Muscle layer of duodenum (tissue), 2 donors: Measurements from ENCODE around the gene PDP2.
A peak's percentile ranks its signal among the peaks of the same experiment; 100 is the strongest.

Experiments
- H3K27ac ChIP-seq: one replicate; pipeline ENCODE4 v1.7.0; 2013; ENCODE audit warnings: mild to moderate bottlenecking, low read length
- H3K27me3 ChIP-seq: one replicate; pipeline ENCODE4 v1.7.0; 2013; ENCODE audit warnings: low read depth, mild to moderate bottlenecking, control low read depth, low read length
- H3K36me3 ChIP-seq, 2 donors: one replicate each; pipeline ENCODE4 v1.7.0; 2013; ENCODE audit warnings: low read length in 2 of 2, control low read depth in 1 of 2, mild to moderate bottlenecking in 1 of 2; ENCODE audit not compliant: insufficient read depth in 2 of 2, control insufficient read depth in 1 of 2
- H3K4me1 ChIP-seq, 2 donors: one replicate each; pipeline ENCODE4 v1.7.0; 2013; ENCODE audit warnings: low read length in 2 of 2, mild to moderate bottlenecking in 2 of 2, control low read depth in 1 of 2, moderate library complexity in 1 of 2; ENCODE audit not compliant: insufficient read depth in 2 of 2, control insufficient read depth in 1 of 2
- H3K4me3 ChIP-seq, 2 donors: one replicate each; pipeline ENCODE4 v1.7.0; 2013; ENCODE audit warnings: low read length in 2 of 2, low read depth in 1 of 2, mild to moderate bottlenecking in 1 of 2
- H3K9me3 ChIP-seq, 2 donors: one replicate each; pipeline ENCODE4 v1.7.0; 2013; ENCODE audit warnings: low read length in 2 of 2, control low read depth in 1 of 2, mild to moderate bottlenecking in 1 of 2; ENCODE audit not compliant: control insufficient read depth in 1 of 2
- donor health status: healthy.

Gene PDP2

GRCh38 chr16:66905633-66906539, 25.6 kb downstream of the PDP2 start:
- Histone ChIP-seq H3K27me3 (no peaks in the 10 kb centered on the region), H3K4me1 (peaks cover 12 to 41% of the 10 kb centered on the region in 2 donors), H3K27ac (peak overlapping the region; percentile 39), H3K9me3 (no peaks in the 10 kb centered on the region), H3K36me3 (no peaks in the 10 kb centered on the region), H3K4me3 (peak overlapping the region in 1 of 2 donors; percentile 16)

DNA sequence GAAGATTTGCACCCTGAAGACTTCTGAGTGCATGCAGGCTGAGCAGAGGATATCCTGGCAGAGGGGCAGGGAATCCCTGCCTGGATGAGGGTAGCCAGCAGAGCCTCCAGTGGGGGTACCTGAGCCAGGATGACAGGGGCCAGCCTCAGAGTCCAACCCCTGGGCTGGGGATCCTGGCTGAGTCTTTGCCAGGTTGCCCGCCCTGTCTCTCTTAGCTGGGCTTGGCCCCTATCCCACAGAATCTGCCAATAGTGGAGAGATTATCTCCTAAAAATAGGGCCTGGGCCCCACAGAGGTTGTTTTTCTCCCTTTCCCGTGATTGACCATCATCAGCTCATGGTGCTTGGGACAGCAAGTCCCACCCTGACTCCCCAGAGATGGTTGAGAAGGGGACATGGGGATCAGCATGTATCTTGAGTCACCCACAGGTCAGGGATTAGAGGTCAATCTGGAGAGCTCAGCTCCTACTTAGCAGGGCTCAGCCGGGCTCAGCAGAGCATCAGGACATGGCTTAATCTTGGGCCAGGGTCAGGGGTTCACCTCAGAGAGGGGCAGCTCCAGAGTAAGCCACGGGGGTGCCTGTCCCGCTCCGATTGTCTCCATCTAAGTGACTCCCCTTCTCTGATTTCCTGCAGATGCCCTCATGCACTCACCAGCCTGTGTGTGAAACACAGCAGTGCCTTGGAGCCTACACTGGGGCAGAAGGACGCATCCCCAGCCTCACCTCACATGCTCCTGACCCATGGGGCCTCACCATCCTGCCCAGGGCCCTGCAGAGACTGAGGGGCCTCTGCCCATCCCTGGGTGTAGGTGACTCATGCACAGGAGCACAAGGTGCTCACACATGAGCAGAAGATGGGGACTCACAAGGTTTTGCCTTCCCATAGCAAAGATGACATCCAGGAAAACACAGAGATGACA, 26.9 kb downstream of the PDP2 start:
- Histone ChIP-seq H3K4me1 (peaks cover 6 to 30% of the 10 kb centered on the region in 2 donors), H3K27ac (no peak overlapping the region), H3K9me3 (no peaks in the 10 kb centered on the region), H3K27me3 (no peaks in the 10 kb centered on the region), H3K36me3 (no peaks in the 10 kb centered on the region), H3K4me3 (no peak overlapping the region)

DNA sequence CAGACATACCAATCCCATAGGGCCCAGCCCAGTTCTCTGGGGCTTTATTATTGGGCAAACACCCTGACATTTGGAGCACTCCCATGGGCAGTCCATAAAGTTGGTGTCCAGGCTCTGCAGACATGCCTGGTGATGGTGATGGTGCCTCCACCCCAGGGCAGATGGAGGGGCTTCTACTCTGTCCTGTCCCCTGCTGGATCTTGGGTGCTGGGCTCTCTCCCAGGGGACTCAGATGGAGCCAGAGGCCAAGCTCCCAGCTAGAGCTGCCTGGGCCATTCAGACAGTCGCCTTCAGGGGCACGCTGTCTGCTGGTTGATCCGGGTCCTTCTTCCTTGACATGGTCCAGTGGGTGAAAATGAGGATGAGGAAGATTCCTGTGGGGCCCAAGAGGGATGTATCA, 27.8 kb downstream of the PDP2 start:
- Histone ChIP-seq H3K27ac (no peak overlapping the region), H3K36me3 (no peaks in the 10 kb centered on the region), H3K4me3 (no peak overlapping the region), H3K4me1 (peaks cover 6 to 23% of the 10 kb centered on the region in 2 donors), H3K9me3 (no peaks in the 10 kb centered on the region), H3K27me3 (no peaks in the 10 kb centered on the region)

GRCh38 chr16:66908762-66909559, 28.6 kb downstream of the PDP2 start:
- no peak overlapping the region for H3K27ac ChIP-seq
- H3K27me3 ChIP-seq = no peaks in the 10 kb centered on the region
- peaks cover 6 to 14% of the 10 kb centered on the region in 2 donors for H3K4me1 ChIP-seq
- no peaks in the 10 kb centered on the region for H3K36me3 ChIP-seq
- H3K9me3 ChIP-seq = no peaks in the 10 kb centered on the region
- no peak overlapping the region for H3K4me3 ChIP-seq

DNA sequence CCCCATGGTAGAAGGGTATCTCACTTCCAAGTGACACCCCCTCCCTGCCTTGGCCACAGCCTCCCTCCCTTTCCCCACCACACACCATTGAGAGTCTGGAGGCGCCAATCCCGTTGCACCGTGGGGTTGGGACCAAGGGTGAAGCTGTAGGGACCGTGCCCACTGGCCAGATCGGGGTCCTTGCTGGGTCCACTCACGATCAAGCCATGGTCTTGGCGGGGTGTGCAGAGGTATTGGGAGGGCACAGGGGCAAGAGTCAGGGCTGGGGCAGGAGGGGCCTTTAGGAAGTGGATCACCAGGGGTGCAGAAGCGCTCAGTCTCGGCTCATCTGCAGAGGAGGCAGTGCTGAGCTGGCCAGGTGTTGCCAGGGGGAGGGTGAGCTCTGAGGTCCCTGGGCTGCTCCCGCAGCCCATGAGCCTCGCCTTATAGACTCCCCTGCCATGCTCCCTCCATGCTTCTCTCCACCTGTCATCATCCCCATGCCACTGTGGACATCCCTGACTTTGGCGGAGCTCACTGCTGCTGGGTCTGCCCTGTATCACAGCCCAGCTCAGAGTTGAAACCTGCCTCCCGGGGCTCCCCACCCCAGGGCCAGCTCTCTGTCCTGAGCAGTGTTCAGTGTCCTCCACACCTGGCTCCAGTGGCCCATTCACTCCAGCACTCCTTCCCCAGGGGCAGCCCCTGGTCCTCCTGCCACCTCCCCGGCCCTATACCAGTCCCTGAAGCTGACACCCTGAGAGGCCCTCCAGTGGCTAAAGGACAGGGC, 30.0 kb downstream of the PDP2 start:
- peaks cover 2 to 5% of the 10 kb centered on the region in 2 donors for H3K4me1 ChIP-seq
- H3K27ac ChIP-seq = no peak overlapping the region
- no peaks in the 10 kb centered on the region for H3K9me3 ChIP-seq
- H3K27me3 ChIP-seq = no peaks in the 10 kb centered on the region
- H3K4me3 ChIP-seq = no peak overlapping the region
- no peaks in the 10 kb centered on the region for H3K36me3 ChIP-seq

- no peak overlapping the region for H3K27ac ChIP-seq
- no peaks in the 10 kb centered on the region for H3K27me3 ChIP-seq
- no peak overlapping the region for H3K4me3 ChIP-seq
- no peaks in the 10 kb centered on the region for H3K4me1 ChIP-seq
- no peaks in the 10 kb centered on the region for H3K36me3 ChIP-seq
- H3K9me3 ChIP-seq = no peaks in the 10 kb centered on the region
Measured at GRCh38 chr16:66911112-66911511, 30.8 kb downstream of the PDP2 start.

GRCh38 chr16:66911801-66912200, 31.5 kb downstream of the PDP2 start:
- Histone ChIP-seq H3K27ac (no peak overlapping the region), H3K4me1 (no peaks in the 10 kb centered on the region), H3K36me3 (no peaks in the 10 kb centered on the region)

DNA sequence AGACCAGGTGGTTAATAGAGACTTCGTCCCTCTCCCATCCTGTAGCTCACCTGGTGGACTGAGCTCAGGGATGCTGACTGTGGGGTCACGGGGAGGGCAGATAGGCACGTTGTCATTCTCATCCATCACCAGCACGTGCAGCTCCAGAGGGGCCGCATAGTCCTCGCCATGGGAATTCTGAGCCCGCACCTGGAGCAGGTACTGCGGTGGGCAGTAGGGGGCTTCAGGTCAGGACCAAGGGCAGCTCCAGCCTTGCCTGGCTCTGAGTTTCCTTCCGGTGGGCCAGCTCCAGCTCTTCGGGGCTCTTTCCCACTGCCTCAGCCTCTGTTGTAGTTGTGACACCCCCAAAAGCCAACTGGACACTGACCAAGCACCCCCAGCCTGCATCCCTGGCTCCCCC, 32.8 kb downstream of the PDP2 start:
- Histone ChIP-seq H3K27me3 (no peaks in the 10 kb centered on the region), H3K9me3 (no peaks in the 10 kb centered on the region), H3K36me3 (no peaks in the 10 kb centered on the region)

More at GRCh38 chr16:66911801-66912200, 31.5 kb downstream of the PDP2 start:
- Histone ChIP-seq H3K9me3 (no peaks in the 10 kb centered on the region), H3K27me3 (no peaks in the 10 kb centered on the region), H3K4me3 (no peak overlapping the region)

GRCh38 chr16:66913711-66914110, 33.4 kb downstream of the PDP2 start:
- Histone ChIP-seq H3K9me3 (no peaks in the 10 kb centered on the region), H3K27me3 (no peaks in the 10 kb centered on the region), H3K4me1 (no peaks in the 10 kb centered on the region), H3K36me3 (no peaks in the 10 kb centered on the region), H3K27ac (no peak overlapping the region), H3K4me3 (no peak overlapping the region)

More for the DNA sequence above, 32.8 kb downstream of the PDP2 start:
- Histone ChIP-seq H3K4me3 (no peak overlapping the region), H3K4me1 (no peaks in the 10 kb centered on the region), H3K27ac (no peak overlapping the region)

DNA sequence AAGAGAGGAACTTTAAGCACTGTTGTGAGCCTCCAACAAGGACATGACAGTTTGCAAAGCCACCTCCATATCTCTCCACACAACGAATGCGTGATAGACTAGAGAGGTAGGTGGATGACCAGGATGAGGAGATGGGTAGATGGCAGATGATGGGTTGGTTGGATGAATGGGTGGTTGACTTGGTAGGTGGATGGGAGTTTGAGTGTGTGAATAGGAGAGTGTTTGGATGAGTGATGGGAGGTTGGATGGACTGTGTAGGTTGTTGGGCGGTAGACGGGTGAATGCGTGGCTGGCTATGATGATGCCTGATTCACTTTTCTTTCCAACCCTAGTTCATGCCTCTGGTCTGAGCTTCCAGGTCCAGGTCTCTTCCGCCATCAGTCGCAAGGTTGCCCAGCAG, 34.2 kb downstream of the PDP2 start:
- Histone ChIP-seq H3K4me3 (no peak overlapping the region), H3K27ac (no peak overlapping the region)

More for the DNA sequence above, 34.2 kb downstream of the PDP2 start:
- Histone ChIP-seq H3K27me3 (no peaks in the 10 kb centered on the region), H3K9me3 (no peaks in the 10 kb centered on the region), H3K4me1 (peaks cover 0 to 7% of the 10 kb centered on the region in 2 donors), H3K36me3 (no peaks in the 10 kb centered on the region)
